ENCODE data around the gene IGHMBP2.

The IGHMBP2 gene

DNA sequence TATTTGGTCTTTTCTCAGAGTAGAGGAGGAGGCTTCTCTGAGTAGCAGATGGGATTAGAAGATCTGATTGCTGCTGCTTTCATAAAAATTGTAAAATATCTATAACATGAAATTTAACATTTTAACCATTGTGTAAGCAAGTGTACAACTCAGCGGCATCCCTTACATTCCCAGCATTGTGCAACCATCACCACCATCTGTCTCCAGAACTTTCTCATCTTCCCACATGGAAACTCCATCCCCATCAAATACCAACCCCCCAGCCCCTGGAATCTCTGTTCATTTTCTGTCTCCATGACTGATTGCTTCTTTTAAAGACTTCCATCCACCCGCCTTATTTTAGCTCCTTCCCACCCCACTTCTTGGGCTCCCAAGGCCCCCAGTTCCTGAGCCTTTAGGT is 44.8 kb downstream of the IGHMBP2 start:
- no peak for DNase-seq (ENCODE audit: insufficient read length, low spot score)
- TF ChIP-seq CTCF (IDR thresholded peaks at IDR 0.05; ENCODE audit: insufficient read depth, missing control alignments) = no peak
- no peak for FAIRE-seq

DNA sequence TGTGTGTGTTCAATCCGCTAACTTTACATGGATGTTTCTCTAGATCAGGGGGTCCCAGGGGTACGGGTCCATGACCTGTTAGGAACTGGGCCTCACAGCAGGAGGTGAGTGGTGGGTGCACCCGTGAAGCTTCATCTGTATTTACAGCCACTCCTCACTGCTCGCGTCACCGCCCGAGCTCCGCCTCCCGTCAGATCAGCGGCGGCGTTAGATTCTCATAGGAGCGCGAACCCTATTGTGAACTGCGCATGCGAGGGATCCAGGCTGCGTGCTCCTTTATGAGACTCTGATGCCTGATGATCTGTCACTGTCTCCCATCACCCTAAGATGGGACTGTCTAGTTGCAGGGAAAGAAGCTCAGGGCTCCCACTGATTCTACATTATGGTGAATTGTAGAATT is 45.2 kb downstream of the IGHMBP2 start:
- no peak for TF ChIP-seq CTCF (IDR thresholded peaks at IDR 0.05; ENCODE audit: insufficient read depth, missing control alignments)
- FAIRE-seq (no peak), DNase-seq (ENCODE audit: insufficient read length, low spot score) (no peak)

GRCh38 chr11:68950270-68950669 is 46.6 kb downstream of the IGHMBP2 start:
- DNase-seq (ENCODE audit: insufficient read length, low spot score) (no peak), FAIRE-seq (no peak)
- TF ChIP-seq CTCF (IDR thresholded peaks at IDR 0.05; ENCODE audit: insufficient read depth, missing control alignments) = peak; percentile 25

- no peak for TF ChIP-seq CTCF (IDR thresholded peaks at IDR 0.05; ENCODE audit: insufficient read depth, missing control alignments)
- no peak for FAIRE-seq
- DNase-seq (ENCODE audit: insufficient read length, low spot score) = no peak
Measured at GRCh38 chr11:68950762-68951161, 47.1 kb downstream of the IGHMBP2 start.

DNA sequence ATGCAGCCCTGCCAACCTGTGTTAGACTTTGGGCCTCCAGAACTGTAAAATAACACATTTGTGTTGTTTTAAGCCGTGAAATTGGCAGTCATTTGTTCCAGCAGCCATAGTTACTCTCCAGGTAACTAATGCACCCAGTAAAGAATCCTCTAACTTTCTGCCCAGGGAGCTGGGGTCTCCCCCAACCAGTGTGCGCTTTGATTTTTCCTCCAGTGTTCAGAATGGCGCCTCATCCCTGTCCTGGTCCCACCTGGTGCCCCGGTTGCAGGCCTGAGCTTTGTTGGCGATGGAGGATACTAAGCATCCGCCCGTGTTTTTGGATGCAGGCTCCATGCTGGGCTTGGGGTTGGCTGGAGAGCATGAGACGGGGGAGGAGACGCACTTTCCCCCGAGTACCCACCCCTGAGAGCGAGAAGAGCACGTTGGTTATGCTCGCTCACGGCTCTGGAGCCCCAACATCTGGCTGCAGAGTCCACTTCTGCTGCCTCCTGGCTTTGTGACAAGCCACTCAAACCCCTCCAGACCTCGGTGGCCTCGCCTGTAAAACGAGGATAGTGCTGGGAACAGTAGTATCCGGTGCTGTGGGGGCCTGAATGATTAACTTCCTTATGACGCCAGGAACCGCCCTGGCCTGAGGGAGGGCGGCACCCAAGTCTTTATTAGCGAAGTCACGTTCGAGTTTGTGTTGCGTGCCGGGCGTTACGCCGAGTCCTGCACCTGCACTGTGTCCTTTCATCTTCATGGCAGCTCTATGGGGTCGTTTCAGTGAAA is 51.3 kb downstream of the IGHMBP2 start:
- no peak for TF ChIP-seq CTCF (IDR thresholded peaks at IDR 0.05; ENCODE audit: insufficient read depth, missing control alignments)
- FAIRE-seq = no peak
- DNase-seq (ENCODE audit: insufficient read length, low spot score) = no peak

- TF ChIP-seq CTCF (IDR thresholded peaks at IDR 0.05; ENCODE audit: insufficient read depth, missing control alignments) = no peak
- FAIRE-seq (no peak), DNase-seq (ENCODE audit: insufficient read length, low spot score) (no peak)
Measured at GRCh38 chr11:68955607-68955958, 51.9 kb downstream of the IGHMBP2 start.

DNA sequence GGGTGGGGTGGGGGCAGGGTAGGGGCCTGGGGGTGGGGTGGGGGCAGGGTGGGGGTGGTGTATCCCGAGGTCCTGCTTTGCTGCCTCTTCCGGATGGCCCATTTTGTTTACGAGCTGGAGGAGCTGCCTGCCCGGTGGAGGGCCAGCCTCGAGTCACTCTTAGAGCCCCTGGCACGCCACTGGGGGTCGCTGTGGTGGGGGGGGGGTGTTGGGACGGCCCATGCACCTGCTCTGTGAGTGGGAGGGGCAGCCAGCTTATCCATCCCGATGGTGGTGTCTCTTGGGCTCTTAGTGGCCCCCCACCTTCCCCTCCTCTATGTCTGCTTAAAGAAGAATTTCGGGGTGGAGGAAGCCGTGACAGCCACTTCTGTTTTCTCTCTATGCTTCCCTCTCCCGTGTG is 52.5 kb downstream of the IGHMBP2 start:
- no peak for TF ChIP-seq CTCF (IDR thresholded peaks at IDR 0.05; ENCODE audit: insufficient read depth, missing control alignments)
- FAIRE-seq = no peak
- no peak for DNase-seq (ENCODE audit: insufficient read length, low spot score)

All from D721Med (cell line).